GM19240 (cell line): ENCODE data around the gene KLHL34.

ENCODE experiments used
- DNase-seq: peaks from one replicate; pipeline ENCODE4 v3.0.0; 2011; ENCODE audit warnings: low spot score; ENCODE audit not compliant: insufficient read length

The KLHL34 gene, protein sequence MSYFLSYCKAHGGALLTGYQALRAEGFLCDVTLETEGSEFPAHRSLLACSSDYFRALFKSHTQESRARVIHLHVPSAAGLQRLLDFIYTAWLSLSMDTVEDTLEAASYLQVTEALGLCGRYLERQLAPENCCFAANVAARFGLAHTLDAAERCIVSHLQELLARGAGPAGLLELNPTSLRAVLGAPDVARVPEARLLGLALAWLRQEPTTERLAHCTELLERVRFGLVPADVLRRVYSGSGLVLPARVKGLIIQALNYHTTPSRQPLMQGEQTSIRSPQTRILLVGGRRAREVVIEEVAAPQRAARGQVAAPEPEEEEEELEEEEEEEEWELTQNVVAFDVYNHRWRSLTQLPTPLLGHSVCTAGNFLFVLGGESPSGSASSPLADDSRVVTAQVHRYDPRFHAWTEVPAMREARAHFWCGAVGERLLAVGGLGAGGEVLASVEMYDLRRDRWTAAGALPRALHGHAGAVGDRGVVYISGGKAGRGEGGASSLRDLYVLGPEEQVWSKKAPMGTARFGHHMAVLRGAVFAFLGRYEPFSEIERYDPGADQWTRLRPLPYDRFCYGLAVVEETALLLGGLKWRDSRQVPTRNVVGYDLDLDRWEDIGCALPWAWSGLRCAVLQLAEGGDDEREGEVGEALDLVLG

DNA sequence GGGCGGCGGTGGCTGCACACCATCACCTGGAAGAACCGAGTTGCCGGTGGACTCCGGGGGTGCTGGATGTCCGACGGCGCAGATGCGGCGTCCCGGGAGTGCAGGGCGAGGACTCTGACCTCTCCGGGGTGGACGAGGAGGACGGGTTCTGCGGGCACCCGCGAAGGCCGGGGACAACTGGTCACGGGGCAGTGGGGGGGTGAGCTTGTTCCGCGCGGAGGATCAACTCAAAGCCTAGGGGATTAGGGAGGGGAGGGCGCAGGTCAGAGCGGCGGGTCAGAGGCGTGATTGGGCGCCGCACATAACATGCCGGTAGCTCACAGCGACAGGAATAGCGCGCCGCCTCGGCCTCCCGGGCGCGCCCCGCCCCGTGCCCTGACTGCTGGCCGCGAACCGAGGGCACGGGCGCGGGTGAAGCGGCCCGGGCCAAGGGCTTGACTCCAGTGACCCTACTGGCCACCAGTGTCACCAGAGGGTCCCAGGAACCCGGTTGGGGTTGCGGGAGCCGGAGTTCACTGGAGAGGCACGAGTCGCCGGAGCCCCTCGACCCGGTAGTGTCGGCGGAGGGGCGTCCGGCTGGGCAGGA lies at the start of gene KLHL34:
TSS of gene KLHL34 (minus strand) at position 179 of the 586 bp plus-strand sequence. CDS start 542 bp downstream, outside the sequence.
- DNase-seq: no peak

DNA sequence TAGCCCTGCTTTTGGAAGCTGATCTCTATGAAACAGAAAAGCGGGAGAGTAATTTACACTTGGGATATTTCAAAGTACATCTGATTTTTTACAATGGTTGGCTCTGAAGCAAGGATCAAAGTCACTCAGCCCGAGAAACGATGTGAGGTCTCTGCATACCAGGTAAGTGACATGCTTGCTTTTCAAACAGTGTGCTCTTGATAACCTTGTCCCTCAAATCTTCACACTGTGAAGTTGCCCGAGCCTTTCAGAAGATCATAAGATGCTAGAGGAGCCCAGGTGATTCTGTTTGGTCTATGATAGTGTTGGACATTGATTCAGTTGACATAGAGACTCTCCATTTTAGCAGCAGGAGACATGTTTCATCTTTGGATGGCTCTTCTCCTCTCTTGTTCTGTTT lies 47.1 kb upstream of the KLHL34 start:
- no peak for DNase-seq

DNA sequence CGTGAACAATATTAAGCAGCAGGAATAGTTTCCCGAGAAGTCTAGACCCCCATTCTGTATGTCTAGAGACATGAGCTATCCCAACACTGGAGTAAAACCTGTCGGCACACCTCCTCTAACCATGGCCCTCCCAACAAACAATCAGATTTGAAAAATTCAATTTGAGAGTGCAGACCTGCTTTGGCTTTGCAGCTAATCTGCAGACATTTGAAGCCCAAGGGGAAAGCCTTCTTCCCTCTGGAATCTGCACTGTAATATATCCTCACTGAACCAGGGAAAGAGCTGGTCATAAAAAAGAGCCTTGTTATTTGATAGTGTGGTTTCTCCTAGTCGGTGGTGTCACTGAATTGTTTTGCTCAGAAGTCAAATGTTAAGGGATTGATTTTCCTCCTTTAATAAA lies 44.6 kb upstream of the KLHL34 start:
- no peak for DNase-seq

- DNase-seq: no peak
Measured at GRCh38 chrX:21700967-21701366, 42.8 kb upstream of the KLHL34 start.

GRCh38 chrX:21700275-21700674 lies 42.1 kb upstream of the KLHL34 start:
- DNase-seq: no peak

- no peak for DNase-seq
Measured at GRCh38 chrX:21699136-21699535, 41.0 kb upstream of the KLHL34 start.

GRCh38 chrX:21698272-21698671 lies 40.1 kb upstream of the KLHL34 start:
- DNase-seq: no peak

- DNase-seq: no peak
Measured at GRCh38 chrX:21691512-21692018, 33.4 kb upstream of the KLHL34 start.

DNA sequence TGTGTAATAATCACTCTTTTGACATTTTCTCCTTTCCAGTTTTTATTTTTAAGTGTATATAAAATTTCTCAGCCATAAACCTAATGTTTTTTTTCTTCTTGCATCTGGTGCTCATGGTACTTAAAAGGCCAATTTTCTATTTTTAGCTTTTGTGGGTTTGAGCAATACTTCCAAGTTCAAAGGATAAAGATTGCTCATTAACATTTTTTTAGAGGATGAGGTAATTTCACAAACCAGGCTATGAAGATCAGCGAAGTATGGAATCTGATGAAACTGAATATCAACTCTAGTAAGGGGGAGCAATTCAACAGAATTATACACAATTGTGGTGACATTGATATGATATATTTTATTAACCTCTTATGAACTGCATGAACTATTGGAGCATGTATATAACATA lies 25.8 kb upstream of the KLHL34 start:
- no peak for DNase-seq

GRCh38 chrX:21678048-21678612 lies 20.0 kb upstream of the KLHL34 start:
- no peak for DNase-seq

DNA sequence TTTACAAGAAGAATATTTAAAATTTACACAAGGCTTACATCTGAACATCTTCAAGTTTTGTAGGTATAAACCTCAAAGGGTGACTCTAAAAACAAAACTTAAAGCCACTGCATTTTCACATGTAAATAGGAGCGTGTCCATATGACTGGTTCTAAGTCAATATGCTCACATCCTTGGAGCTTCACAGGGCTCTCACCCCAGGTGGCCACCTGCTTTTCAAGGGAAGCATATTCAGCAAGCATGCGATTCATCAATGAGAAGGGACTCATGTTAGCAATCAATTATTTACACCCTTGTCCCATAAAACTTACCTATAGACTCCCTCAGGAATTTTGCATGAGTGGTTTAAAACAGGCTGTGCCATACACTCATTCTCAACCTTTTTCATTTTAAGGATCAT lies 17.8 kb upstream of the KLHL34 start:
- DNase-seq: no peak

DNA sequence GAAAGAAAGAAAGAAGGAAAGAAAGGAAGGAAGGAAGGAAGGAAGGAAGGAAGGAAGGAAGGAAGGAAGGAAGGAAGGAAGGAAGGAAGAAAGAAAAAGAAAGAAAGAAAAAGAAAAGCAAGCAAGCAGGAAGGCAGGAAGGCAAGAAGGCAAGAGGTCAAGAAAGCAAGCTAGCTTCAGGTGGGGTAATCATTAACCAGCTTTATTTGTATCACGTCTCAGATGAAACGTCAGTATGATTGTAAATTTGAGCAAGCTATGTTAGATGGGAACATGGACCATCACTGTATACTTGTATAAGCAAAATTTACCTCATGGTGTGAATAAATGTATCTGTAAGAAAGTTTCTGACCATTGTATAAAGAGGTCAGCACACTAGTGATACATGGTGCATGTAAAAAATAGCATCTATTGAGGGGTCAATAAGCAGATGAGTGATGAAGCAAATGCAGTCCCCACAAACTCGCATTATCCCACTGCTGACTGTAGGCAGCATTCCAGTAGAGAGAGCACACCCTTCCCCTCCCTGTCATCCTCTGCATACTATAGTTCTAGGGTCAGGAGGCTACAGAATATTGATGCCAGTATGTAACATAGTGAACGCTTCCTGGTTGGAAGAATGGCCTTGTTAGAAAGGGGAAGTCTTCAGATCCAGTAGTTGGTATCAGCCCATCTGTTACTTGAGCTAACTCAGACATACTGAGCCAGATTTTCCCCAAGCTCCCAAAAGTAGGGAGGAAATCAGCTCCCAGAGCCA lies 16.5 kb upstream of the KLHL34 start:
- no peak for DNase-seq

DNA sequence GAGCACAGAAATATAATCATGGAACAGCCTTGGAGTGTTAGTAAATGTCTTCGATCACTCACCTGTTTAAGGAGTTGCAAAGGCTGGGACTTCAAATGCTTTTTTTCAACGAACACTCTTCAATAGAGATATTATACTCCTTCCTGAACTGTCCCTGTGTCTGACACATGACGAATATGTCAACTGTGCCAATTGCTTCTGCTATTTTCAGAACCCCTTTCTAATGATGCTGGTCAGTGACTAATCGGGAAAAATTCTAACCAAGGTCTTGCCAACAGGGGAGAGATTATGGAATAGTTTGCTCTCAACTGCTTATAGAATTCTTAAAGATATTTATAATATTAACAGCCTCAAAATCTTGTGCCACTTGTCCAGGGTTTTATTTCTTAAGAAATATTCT lies 8.5 kb upstream of the KLHL34 start:
- DNase-seq: no peak

DNA sequence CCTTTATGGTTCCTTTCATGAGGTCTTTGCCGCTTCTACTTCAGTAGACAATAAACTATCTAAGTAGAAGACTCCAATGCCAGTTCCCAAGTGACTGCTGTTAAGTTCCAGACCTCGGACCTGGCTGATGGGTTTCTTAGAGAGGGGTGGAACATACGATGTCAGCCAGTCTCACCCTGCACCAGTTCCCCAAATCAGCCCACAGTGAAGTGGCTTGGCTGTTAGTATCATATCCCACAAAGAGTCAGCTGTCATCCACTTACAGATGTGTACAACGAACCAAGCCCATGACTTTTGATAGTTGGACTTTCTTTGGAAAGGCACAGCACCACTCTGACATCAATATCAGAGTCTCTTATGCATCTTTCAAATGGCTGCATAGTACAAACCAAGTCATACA lies 8.1 kb upstream of the KLHL34 start:
- DNase-seq: no peak

DNA sequence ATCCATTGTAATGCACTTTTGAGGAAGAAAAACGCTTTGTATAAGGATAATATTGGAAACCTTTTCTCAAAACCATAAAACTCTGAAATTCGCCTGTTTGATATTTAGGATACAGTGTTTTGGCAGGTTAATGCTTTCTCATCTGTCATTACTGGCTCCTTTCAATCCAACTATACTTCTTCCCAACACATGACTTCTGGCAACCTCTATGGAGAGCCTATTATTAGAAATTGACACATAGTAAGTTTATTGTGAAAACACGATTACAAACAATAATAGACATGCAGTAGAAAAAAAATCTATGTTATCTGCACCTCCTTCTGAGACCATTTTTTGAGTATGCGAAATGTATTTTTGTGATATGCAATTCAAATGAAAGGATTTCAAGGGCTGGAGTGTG lies 4.6 kb upstream of the KLHL34 start:
- DNase-seq: no peak

DNA sequence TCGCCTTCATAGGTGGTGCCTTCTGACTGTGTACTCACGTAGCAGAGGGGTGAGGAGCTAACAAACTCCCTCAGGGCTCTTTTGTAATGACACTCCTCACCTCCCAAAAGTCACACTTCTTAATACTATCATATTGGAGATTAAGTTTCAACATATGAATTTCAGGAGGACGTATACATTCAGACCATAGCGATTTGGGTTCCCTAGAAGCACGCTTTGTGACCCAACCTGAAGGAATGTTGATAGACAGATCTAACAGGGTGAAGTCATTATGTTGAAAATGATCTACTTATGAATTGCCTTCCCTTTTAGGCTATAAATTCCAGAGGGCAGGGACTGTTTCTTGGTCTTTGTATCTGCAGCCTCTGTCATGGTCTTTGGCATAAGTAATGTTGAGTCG lies 3.2 kb upstream of the KLHL34 start:
- DNase-seq: no peak

GRCh38 chrX:21660156-21660555 lies 2.0 kb upstream of the KLHL34 start:
- no peak for DNase-seq

GRCh38 chrX:21659320-21659719 lies 1.2 kb upstream of the KLHL34 start:
- no peak for DNase-seq

DNA sequence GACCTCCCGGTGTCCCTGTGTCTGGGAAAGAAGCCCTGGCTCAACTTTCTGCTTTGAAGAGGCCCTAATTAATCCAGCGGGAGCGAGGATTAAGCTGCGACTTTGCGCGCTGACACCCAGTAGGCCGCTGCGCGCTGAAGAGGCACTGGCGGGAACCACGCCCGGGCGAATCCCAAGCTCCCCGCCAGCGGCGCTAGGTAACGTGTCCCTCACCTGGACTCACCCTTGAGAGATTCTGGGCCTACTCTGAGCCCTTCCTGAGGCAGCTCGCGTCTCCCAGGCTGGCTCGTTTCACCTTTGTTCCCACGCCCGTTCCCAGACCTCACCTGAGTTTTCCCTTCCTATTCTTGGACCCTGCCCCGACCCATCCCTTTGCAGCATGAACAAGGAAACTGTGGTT lies 616 bp upstream of the KLHL34 start:
- no peak for DNase-seq

GRCh38 chrX:21657318-21658151 lies 595 bp downstream of the KLHL34 start:
- no peak for DNase-seq
